Activated CD8-positive, alpha-beta T cell treated with anti-CD3 and anti-CD28 coated beads, Interleukin-2, amount 10 ng/mL, durations not matched to agents 7 days and 5 days (primary cell): Measurements from ENCODE around the gene SWAP70. TPM values are rescaled to one million over a fixed set of nuclear protein-coding genes. Genes with fewer than 3 reads are reported as not detected.

Experiments
- ATAC-seq: fragments of 150-1000 bp; cut with Tn5 transposase; one replicate; pipeline ENCODE4 v1.10.0; 2021; ENCODE audit warnings: moderate library complexity
- CTCF ChIA-PET: fragments of 350-600 bp; sonication (Branson Sonifier 250); formaldehyde crosslinking; loops from one replicate; lab custom pipeline; 2021; ENCODE audit warnings: antibody characterized with exemption; lab: Charles Lee
- POLR2A ChIA-PET: fragments of 350-600 bp; sonication (Branson Sonifier 250); formaldehyde crosslinking; loops from one replicate; lab custom pipeline; 2021; ENCODE audit warnings: antibody characterized with exemption; lab: Charles Lee
- DNase-seq: peaks from one replicate; pipeline ENCODE4 v3.0.0-alpha.2; 2020
- H3K27ac Mint-ChIP-seq: one replicate; pipeline ENCODE4 v1.8.0; 2021; ENCODE audit warnings: mild to moderate bottlenecking, mixed read lengths
- H3K27me3 Mint-ChIP-seq: one replicate; pipeline ENCODE4 v1.8.0; 2021; ENCODE audit warnings: low read depth, mixed read lengths
- H3K36me3 Mint-ChIP-seq: one replicate; pipeline ENCODE4 v1.8.0; 2021; ENCODE audit warnings: low read depth, mixed read lengths
- H3K4me1 Mint-ChIP-seq: one replicate; pipeline ENCODE4 v1.8.0; 2021; ENCODE audit warnings: low read depth, mixed read lengths
- H3K4me3 Mint-ChIP-seq: one replicate; pipeline ENCODE4 v1.8.0; 2021; ENCODE audit warnings: mild to moderate bottlenecking, mixed read lengths
- H3K9me3 Mint-ChIP-seq: one replicate; pipeline ENCODE4 v1.8.0; 2022; ENCODE audit warnings: mixed read lengths; ENCODE audit not compliant: insufficient read depth
- total RNA-seq, 2 experiments: library from RNA; stranded (reverse); gene quantifications; one replicate each; pipeline ENCODE4 v1.2.3, GENCODE V29; 2021

The SWAP70 gene
- total RNA-seq, 2 experiments from 2014 or later, result 11.5 to 13.3 TPM

DNA sequence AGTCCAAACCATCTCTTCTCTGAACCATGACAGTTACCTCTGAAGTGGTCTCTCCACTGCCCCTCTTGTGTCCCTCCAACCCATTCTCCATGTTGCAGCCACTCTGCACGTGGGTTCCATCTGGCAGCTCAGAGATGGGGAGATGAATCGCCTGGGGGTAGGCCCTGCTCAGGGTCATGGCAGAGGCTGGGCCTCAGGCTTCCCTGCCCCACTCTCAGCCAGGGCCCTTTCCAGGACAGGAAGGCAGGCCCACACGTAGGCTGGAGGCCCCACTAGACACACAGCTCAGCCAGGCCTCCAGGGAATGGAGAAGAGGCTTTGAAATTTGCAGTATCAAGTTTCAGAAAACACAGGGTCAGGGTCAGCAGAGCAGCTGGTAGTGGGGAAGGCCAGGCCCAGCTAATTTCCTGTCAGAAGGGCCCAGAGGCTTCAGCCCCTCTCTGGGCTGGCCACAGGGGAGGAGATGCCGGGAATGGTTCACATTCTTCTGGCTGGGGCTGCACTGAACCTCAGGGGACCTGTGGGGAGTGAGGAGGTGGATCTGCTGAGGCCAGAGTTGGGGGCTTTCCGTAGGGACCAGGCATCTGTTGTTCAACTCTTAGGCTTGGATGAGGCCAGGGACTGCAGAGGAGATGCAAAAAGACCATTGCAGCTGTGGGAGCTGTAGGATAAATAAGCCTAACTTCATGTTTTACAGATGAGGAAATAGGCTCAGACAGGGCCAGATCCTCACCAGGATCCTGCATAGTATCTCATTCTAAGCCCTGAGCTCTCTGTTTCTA lies 101.6 kb downstream of the SWAP70 start:
- H3K27me3 Mint-ChIP-seq, result no peaks in the 10 kb centered on the region
- ChIA-PET CTCF (no interaction called here), POLR2A (no interaction called here)
- no peak overlapping the region for H3K27ac Mint-ChIP-seq
- H3K4me3 Mint-ChIP-seq, result no peak overlapping the region
- ATAC-seq, result no peak
- no peaks in the 10 kb centered on the region for H3K4me1 Mint-ChIP-seq
- H3K36me3 Mint-ChIP-seq, result no peaks in the 10 kb centered on the region
- no peaks in the 10 kb centered on the region for H3K9me3 Mint-ChIP-seq
- no peak for DNase-seq

DNA sequence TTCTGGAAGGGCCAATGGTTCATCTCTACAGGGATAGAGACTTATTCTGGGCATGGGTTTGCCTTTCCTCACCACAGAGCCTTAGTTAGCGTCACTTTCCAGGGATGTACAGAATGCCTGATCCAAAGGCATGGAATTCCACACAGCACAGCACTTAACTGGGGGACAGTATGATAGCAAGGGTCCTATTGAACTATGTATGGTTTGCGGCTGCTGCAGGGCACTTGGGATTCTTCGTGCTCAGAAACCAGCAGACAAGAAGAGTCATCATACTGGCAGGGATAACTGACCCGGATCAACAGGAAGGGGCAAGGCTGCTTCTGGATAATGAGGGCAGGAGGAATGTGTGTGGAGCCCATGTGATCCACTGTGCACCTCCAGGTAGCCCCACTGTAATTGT lies 105.7 kb downstream of the SWAP70 start:
- Mint-ChIP-seq H3K27ac (no peak overlapping the region), H3K27me3 (no peaks in the 10 kb centered on the region), H3K9me3 (no peaks in the 10 kb centered on the region), H3K4me3 (no peak overlapping the region), H3K4me1 (no peaks in the 10 kb centered on the region), H3K36me3 (no peaks in the 10 kb centered on the region)
- ChIA-PET CTCF (no interaction called here), POLR2A (no interaction called here)
- ATAC-seq (no peak), DNase-seq (no peak)

DNA sequence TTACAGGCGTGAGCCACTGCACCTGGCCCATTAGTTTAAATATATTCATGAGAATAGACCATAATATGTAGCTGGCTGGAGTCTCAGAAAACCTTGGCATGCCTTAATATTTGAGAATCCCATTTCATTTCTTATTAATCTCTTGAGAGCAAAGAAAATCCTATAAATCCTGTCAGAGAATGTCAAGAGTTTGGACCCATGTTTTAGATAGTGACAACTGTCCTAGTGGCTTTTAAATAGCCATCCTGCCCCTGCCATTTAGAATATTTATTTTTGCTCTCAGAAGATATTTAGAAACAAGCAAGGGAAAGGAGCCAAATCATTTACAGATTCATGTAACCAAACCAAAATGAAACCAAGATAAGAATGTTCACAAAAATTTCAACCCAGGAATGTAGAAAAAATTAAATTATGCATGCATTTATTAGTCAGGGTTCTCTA lies 107.2 kb downstream of the SWAP70 start:
- CTCF ChIA-PET, result no interaction called here
- POLR2A ChIA-PET, result no interaction called here
- H3K4me3 Mint-ChIP-seq, result no peak overlapping the region

DNA sequence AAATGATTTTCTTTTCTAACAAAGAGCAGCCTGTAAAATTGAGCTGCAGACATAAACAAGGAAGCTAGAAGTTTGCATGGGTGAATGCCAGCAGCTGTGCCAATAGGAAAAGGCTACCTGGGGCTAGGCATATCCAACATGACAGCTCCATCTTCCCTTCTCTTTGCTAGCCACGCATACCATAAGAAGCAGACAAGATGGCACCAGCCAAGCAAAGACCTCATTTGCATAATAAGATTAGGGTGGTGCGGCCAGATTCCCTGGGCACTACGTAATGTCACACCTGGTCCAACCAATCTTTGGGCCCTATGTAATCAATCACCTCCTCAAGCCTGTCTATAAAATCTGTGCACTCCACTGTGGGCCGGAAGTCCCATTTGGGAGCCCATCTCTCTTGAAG lies 108.3 kb downstream of the SWAP70 start:
- H3K4me3 Mint-ChIP-seq, result no peak overlapping the region
- no peaks in the 10 kb centered on the region for H3K4me1 Mint-ChIP-seq
- no peak for DNase-seq
- H3K27ac Mint-ChIP-seq, result no peak overlapping the region
- CTCF ChIA-PET, result interaction anchor here (1.4 kb wide), 1 partner anchor 14 kb away, joined by 4 read pairs; no protein-coding TSS in a partner anchor
- no peaks in the 10 kb centered on the region for H3K27me3 Mint-ChIP-seq
- POLR2A ChIA-PET, result no interaction called here
- no peak for ATAC-seq
- H3K9me3 Mint-ChIP-seq, result no peaks in the 10 kb centered on the region
- H3K36me3 Mint-ChIP-seq, result no peaks in the 10 kb centered on the region

More for the DNA sequence above, 107.2 kb downstream of the SWAP70 start:
- H3K36me3 Mint-ChIP-seq, result no peaks in the 10 kb centered on the region
- H3K9me3 Mint-ChIP-seq, result no peaks in the 10 kb centered on the region
- no peak overlapping the region for H3K27ac Mint-ChIP-seq
- H3K27me3 Mint-ChIP-seq, result no peaks in the 10 kb centered on the region
- no peak for DNase-seq
- H3K4me1 Mint-ChIP-seq, result no peaks in the 10 kb centered on the region
- ATAC-seq, result no peak

DNA sequence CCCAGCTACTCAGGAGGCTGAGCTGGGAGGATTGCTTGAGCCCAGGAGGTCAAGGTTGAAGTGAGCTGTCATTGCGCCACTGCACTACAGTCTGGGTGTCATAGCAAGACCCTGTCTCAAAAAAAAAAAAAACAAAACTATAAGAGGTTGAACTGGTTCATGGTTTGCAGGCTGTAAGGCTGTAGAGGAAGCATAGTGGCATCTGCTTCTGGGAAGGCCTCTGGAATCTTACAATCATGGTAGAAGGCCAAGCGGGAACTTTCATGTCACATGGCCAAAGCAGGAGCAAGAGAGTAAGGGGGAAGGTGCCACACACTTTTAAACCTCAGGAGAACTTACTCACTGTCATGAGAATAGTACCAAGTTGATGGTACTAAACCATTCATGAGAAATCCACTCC lies 109.6 kb downstream of the SWAP70 start:
- Mint-ChIP-seq H3K27me3 (no peaks in the 10 kb centered on the region), H3K4me1 (no peaks in the 10 kb centered on the region), H3K4me3 (no peak overlapping the region), H3K27ac (no peak overlapping the region), H3K36me3 (no peaks in the 10 kb centered on the region), H3K9me3 (no peaks in the 10 kb centered on the region)
- no peak for ATAC-seq
- CTCF ChIA-PET, result no interaction called here
- no peak for DNase-seq
- POLR2A ChIA-PET, result no interaction called here

DNA sequence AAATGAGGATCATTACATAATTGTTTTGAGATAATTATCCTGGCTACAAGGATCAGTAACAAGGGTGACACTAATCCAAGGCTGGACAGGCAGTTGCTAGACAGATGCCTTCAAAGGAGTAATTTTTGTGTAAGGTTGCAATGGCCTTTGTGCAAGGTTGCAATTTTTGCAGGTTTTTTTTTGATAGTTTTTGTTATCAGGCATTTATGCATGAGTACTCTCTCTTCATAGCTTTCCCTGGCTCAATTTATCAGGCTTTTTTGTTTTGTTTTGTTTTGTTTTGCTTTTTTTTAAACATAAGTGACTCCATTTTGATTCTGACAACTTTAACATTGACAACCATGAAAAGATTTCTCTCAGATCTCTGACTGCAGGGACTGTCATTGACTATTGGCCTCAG lies 110.2 kb downstream of the SWAP70 start:
- CTCF ChIA-PET, result no interaction called here

DNA sequence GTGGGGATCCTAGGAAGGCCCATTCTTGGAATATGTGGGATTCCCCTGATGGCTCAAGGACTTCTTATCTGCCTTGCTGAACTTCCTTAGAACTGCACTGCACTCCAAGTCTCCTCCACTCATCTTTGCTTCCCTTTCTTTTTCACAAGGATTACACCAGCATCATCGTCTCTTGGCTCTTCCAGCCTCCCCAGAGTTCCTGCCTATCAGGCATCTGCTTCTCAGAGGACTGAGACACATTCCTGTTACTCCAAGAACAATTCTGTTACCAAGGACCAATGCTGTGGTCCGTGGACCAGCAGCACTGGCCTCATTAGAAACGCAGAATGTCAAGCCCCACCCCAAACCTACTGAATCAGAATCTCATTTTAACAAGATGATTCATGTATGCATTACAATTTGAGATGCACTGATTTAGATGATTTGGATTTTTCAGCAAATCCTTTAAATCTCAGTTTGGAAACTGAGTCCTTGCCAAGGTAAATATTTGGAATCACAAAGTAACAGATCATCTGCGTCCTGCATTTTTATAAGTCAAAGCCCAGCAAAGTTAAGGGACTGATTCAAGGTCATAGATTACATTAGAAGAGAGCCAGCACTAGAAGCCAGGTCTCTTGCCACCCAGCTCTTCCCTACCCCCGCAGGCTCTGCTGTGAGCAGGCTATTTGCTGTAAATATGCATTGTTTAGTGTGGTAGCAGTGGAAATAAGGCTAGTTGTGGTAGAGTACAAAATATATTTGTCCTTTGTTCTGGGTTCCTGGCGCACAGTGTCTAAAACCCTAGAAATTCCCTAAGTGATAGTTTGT lies 110.9 kb downstream of the SWAP70 start:
- no peak for ATAC-seq
- H3K27me3 Mint-ChIP-seq, result no peaks in the 10 kb centered on the region
- DNase-seq, result no peak
- ChIA-PET POLR2A (no interaction called here), CTCF (no interaction called here)
- no peak overlapping the region for H3K27ac Mint-ChIP-seq
- H3K36me3 Mint-ChIP-seq, result no peaks in the 10 kb centered on the region
- no peak overlapping the region for H3K4me3 Mint-ChIP-seq
- H3K9me3 Mint-ChIP-seq, result no peaks in the 10 kb centered on the region
- no peaks in the 10 kb centered on the region for H3K4me1 Mint-ChIP-seq

More for the DNA sequence above, 110.2 kb downstream of the SWAP70 start:
- no peaks in the 10 kb centered on the region for H3K36me3 Mint-ChIP-seq
- ATAC-seq, result no peak
- H3K27ac Mint-ChIP-seq, result no peak overlapping the region
- no peak overlapping the region for H3K4me3 Mint-ChIP-seq
- POLR2A ChIA-PET, result no interaction called here
- no peaks in the 10 kb centered on the region for H3K27me3 Mint-ChIP-seq
- no peaks in the 10 kb centered on the region for H3K9me3 Mint-ChIP-seq
- no peaks in the 10 kb centered on the region for H3K4me1 Mint-ChIP-seq
- DNase-seq, result no peak

DNA sequence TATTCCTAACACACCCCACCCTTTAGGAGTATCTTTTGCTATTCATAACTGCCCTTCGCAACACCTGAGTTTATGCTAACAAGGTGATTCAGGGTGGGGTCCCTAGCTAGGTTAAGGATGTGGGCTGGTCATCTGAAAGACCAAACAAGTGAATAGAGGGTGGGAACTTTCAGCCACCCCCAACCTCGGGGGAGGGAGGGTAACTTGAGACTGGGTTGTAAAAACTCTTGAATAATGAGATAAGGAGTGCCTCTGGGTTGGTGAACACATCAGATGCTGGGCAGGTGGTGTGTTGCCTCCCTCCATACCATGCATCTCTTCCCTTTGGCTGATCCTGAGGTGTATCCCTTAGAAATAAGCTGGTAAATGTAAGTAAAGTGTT lies 111.5 kb downstream of the SWAP70 start:
- Mint-ChIP-seq H3K4me3 (no peak overlapping the region), H3K4me1 (no peaks in the 10 kb centered on the region), H3K9me3 (no peaks in the 10 kb centered on the region), H3K27me3 (no peaks in the 10 kb centered on the region), H3K27ac (no peak overlapping the region), H3K36me3 (no peaks in the 10 kb centered on the region)
- ChIA-PET POLR2A (no interaction called here), CTCF (no interaction called here)
- DNase-seq (no peak), ATAC-seq (no peak)

DNA sequence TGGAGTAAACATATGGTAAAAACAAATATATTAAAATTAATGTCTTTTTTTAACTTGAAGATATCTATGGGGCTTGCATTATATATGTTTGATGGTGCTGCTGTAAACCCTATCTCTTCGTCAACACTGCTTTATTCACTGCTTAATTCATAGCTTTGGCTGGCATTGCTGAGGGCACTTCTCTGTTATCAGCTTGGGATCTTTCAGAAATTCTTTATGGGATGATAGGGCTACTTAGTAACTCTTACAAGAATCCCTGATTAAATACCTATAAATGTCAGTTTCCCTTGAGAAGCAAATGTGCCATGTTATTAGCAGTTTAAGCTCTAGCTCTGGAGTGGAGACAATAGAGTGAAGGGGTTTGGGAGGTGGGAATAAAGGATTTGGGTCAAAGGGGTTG lies 112.3 kb downstream of the SWAP70 start:
- no peak for ATAC-seq
- POLR2A ChIA-PET, result no interaction called here
- Mint-ChIP-seq H3K27ac (no peak overlapping the region), H3K4me3 (no peak overlapping the region), H3K4me1 (no peaks in the 10 kb centered on the region), H3K27me3 (no peaks in the 10 kb centered on the region), H3K36me3 (no peaks in the 10 kb centered on the region), H3K9me3 (no peaks in the 10 kb centered on the region)
- no peak for DNase-seq
- CTCF ChIA-PET, result interaction anchor here (1.3 kb wide), 1 partner anchor 12 kb away, joined by 3 read pairs; no protein-coding TSS in a partner anchor

DNA sequence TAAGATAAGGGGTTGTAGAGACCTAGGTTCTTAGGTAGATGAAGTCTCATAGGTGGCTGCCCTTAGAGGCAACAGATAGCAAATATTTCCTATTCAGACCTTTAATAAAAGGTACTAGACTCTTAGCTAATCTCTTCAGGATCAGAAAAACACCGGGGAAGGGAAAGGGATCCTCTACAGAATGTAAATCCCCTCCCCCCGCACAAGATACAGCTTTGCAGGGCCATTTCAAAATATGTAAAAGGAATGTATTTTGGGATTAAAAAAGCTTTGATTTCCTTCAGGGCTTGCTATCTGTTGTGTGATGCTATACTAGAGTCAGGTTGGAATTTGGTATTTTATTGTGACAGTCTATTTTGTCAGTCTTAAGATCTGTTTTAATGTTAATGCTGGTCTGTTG lies 113.2 kb downstream of the SWAP70 start:
- CTCF ChIA-PET, result interaction anchor here (1.3 kb wide), 1 partner anchor 11 kb away, joined by 3 read pairs; no protein-coding TSS in a partner anchor
- Mint-ChIP-seq H3K36me3 (no peaks in the 10 kb centered on the region), H3K4me3 (no peak overlapping the region)

DNA sequence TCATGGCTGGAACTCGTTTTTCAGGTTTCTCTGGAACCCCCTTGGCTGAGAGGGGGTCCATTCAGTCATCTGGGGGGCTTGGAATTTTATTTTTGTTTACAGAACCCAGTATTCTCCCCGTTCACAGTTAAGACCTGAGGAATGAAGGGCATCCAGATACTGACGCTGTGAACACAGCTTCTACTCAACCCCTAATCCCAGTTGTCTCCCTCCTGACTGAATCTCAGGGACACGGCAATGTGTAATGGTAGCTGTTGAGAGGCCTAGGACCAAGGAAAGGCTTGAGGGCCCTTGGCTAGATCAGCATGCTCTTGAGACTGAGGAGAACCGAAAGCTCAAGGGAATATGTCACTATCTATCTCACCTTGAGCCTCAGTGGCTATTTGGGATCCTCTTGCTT lies 113.6 kb downstream of the SWAP70 start:
- no peaks in the 10 kb centered on the region for H3K36me3 Mint-ChIP-seq
- ATAC-seq, result no peak

More for the DNA sequence above, 113.2 kb downstream of the SWAP70 start:
- Mint-ChIP-seq H3K27ac (no peak overlapping the region), H3K9me3 (no peaks in the 10 kb centered on the region), H3K27me3 (no peaks in the 10 kb centered on the region), H3K4me1 (no peaks in the 10 kb centered on the region)
- DNase-seq (no peak), ATAC-seq (no peak)
- POLR2A ChIA-PET, result interaction anchor here (1.4 kb wide), 1 partner anchor 19 kb away, joined by 6 read pairs; no protein-coding TSS in a partner anchor

DNA sequence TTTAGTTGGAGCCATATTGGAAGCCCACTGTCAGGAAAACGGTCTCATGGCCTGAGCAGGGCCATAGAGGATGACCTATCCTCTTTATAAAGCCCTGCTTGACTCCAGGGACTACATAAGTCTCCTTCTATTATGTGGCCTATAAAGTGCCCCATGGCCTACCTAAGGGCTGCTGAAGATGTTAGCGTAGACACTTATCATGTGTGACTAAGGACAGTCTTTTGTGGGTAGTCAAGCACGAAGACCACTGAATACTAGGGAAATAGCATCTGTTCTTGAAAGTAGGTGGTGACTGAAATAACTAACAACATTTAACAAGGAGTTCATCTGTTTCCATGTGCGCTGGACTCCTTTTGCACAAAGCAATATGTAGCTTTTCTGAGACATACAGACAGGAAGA lies 117.1 kb downstream of the SWAP70 start:
- H3K4me3 Mint-ChIP-seq, result no peak overlapping the region
- ATAC-seq, result no peak
- POLR2A ChIA-PET, result no interaction called here
- CTCF ChIA-PET, result interaction anchor here (1.4 kb wide), 2 partner anchors 9 to 192 kb away, joined by 3 read pairs; no protein-coding TSS in a partner anchor
- H3K27ac Mint-ChIP-seq, result no peak overlapping the region
- DNase-seq, result no peak
- H3K4me1 Mint-ChIP-seq, result no peaks in the 10 kb centered on the region
- H3K36me3 Mint-ChIP-seq, result no peaks in the 10 kb centered on the region
- H3K9me3 Mint-ChIP-seq, result no peaks in the 10 kb centered on the region
- H3K27me3 Mint-ChIP-seq, result no peaks in the 10 kb centered on the region

More for the DNA sequence above, 113.6 kb downstream of the SWAP70 start:
- H3K9me3 Mint-ChIP-seq, result no peaks in the 10 kb centered on the region
- no peak overlapping the region for H3K27ac Mint-ChIP-seq
- no peaks in the 10 kb centered on the region for H3K4me1 Mint-ChIP-seq
- POLR2A ChIA-PET, result interaction anchor here (1.4 kb wide), 1 partner anchor 19 kb away, joined by 6 read pairs; no protein-coding TSS in a partner anchor
- no peak for DNase-seq
- H3K27me3 Mint-ChIP-seq, result no peaks in the 10 kb centered on the region
- CTCF ChIA-PET, result no interaction called here
- no peak overlapping the region for H3K4me3 Mint-ChIP-seq
